Middle frontal gyrus (tissue), 1 donor: ENCODE measurements around the gene STX11.
"Not testable (repeated sequence)": the region's sequence is repeated elsewhere in the genome, so short reads cannot be mapped to it uniquely, and the experiment has no call there.

Experiments
- DNase-seq: peaks from one replicate; pipeline ENCODE4 v3.0.0-alpha.2; 2015; ENCODE audit warnings: low spot score; ENCODE audit errors: extremely low spot score

Gene STX11

DNA sequence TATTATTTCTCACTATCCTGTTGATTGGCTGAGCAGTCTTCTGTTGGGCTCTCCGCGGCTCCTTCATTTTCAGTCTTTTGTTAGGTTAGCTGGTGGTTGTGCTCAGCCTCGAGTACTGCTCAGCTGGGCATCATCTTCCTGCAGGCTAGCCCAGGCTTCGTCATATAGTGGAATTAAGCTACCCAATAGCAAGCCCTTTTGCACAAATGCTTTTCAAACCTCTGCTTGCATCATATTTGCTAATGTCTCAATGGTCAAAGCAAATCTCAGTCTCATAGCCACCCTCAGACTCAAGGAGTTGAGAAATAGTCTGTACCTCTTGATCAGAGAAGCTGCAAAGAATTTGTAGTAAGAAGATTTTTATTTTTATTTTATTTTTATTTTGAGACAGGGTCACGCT lies 23.7 kb downstream of the STX11 start:
- DNase-seq: no peak

DNA sequence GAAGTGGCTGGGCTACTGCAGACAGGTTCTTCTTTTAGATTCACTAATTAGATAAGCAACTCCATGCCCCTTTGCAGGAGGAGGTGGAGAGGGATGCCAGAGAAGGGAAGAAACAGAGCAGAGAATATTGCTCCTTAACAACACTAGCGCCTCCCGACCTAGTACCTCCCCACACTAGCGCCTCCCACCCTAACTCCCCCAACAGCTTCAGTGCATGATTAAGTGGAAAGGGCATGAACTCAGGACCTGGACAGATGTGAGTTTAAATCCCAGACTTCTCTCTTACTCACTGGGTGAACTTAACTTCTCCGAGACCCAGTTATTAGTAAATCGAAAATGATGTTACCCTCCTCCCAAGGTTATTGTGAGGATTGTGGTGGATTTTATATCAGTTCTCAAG lies 25.7 kb downstream of the STX11 start:
- no peak for DNase-seq

DNA sequence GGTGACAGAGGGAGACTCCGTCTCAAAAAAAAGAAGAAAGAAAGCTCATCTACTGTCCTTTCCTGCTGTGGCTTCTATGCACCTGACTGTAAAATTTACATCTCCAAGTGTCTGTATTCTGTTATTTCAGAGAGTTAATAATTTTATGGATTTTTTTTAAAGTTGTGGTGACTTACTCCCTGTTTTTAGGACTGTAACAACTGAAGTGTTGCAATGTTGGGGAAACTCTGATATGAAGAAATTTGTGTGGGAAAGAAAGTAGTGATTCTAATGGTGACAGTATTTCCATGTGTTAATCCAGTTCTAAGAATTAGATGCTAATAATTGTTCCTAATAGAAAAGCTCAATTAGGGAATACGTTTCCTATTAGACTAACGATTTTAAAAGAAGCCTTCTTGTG lies 27.4 kb downstream of the STX11 start:
- DNase-seq: no peak

DNA sequence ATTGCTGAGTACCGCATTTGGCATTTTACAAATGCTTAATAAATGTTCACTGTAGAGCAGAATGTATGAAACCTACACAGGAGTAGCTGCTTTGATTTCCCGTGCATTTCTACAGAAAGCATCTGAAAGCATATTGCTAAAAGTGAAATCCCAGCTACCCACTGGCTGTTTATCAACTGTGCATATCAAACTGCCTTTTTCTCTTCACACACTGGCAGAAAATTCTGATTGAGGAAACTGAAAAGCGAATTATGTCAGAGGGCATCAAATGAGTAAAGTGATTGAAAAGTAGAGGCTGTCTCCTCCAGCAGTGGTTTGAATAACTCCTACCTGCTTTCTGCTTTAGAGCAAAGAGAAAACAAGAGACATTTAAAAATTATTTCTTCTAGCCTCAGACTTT lies 28.0 kb downstream of the STX11 start:
- DNase-seq: no peak

DNA sequence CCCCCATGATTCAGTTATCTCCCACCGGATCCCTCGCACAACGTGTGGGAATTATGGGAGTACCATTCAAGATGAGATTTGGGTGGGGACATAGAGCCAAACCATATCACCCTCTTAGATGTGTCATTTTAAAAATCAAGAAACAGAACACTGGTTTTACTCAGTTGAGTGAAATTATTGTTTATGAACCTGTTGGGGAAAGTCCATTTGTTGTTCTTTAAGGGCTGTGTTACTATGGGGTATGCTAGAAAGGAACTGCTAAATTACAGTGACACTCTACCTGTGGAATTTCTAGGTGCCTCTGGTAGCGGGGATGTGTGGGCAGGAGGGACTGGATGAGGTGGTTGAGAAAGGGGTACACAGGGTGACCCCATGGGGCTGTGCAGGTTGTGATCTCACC lies 28.9 kb downstream of the STX11 start:
- no peak for DNase-seq

DNA sequence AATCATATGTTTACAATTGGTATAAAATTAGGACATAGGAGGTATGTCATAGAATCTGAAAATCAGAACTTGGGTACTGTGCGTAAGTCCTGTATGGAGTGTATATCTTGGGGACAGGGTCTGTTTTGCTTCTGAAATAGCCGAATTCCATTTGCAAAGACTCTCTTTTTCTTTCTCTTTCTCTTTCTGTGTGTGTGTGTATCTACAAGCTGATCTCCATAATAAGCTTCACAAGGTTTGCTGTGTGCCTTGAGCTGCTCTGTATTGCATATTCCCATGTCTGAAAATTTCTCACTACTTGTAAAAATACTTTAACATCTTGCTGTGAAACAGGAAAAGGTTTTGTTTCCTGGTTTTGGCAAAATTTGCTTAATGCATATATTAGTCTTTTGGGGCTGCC lies 29.5 kb downstream of the STX11 start:
- DNase-seq: no peak

DNA sequence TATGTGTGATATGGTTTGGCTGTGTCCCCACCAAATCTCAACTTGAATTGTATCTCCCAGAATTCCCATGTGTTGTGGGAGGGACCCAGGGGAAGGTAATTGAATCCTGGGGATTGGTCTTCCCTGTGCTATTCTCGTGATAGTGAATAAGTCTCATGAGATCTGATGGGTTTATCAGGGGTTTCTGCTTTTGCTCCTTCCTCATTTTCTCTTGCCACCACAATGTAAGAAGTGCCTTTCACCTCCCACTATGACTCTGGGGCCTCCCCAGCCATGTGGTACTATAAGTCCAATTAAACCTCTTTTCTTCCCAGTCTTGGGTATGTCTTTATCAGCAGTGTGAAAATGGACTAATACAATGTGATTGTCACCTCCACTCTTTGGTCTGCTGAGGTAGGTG lies 30.0 kb downstream of the STX11 start:
- not testable (repeated sequence) for DNase-seq

DNA sequence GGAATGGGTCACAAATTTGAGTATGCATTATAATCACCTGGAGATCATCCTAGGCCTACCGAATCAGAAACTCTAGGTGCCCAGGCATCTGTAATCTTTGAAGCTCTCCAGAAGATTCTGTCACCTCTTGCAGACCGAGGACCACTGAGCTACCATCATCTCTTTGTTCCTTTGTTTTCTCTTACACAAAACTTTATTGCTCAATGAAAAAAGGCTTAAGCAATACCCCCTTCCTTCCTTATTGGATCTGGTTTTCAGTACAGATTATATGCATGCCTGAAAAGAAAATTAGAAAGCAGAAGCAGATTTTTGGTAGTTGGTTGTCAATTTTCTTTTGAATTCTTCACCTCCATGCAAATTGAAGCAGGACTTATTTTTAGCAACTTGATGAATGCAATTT lies 31.3 kb downstream of the STX11 start:
- DNase-seq: no peak

DNA sequence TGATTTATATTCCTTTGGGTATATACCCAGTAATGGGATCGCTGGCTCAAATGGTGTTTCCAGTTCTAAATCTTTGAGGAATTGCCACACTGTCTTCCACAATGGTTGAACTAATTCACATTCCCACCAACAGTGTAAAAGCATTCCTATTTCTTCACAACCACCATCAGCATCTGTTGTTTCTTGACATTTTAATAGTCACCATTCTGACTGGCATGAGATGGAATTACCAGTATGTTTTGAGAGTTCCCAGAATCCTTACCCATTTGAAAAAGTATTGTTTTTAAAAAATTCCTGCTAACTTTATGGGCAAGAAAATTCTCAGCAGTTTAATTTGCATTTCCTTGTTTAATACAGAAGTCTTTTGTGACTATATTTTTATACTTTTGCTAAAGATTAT lies 33.9 kb downstream of the STX11 start:
- not testable (repeated sequence) for DNase-seq

DNA sequence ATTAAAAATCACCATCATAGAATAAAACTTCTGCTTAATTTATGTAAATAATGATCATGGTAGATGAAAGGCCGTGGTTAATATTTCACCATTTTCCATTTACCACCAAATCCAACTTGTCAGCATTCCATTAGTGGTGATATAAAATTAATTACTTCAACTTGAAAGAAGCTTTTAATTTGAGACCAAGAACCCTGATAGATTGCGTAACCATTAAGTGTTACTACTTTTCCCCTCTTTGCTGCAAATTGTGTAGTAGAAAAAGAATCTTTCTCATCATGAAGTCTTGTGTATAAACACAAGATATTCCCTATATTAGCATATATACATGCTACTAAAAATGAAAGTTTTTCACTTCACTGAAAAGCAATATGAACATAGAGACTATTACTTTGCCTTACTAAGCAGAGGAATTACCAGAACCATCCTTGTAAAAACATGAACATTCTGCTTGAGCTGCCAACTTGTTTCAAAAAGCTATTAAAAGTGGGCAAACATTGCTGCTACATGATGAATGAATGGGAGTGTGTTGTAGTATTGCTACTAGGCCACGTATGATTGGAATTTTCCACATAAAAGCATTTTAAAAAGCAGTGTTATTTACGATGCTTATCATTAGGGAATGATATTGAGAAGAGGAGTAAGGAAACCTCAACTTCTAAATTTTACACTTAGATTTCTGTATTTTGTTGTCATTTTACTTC lies 35.0 kb downstream of the STX11 start:
- no peak for DNase-seq

DNA sequence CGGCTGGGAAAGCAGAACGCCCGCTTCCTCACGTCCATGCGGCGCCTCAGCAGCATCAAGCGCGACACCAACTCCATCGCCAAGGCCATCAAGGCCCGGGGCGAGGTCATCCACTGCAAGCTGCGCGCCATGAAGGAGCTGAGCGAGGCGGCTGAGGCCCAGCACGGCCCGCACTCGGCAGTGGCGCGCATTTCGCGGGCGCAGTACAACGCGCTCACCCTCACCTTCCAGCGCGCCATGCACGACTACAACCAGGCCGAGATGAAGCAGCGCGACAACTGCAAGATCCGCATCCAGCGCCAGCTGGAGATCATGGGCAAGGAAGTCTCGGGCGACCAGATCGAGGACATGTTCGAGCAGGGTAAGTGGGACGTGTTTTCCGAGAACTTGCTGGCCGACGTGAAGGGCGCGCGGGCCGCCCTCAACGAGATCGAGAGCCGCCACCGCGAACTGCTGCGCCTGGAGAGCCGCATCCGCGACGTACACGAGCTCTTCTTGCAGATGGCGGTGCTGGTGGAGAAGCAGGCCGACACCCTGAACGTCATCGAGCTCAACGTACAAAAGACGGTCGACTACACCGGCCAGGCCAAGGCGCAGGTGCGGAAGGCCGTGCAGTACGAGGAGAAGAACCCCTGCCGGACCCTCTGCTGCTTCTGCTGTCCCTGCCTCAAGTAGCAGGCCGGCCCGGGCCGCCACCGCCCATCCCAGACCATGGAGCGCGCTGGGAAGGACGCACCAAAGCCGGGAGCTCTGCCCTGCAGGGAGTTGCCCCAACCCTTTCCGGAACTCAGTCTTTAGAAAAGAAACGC lies 36.7 kb downstream of the STX11 start:
- DNase-seq: no peak

DNA sequence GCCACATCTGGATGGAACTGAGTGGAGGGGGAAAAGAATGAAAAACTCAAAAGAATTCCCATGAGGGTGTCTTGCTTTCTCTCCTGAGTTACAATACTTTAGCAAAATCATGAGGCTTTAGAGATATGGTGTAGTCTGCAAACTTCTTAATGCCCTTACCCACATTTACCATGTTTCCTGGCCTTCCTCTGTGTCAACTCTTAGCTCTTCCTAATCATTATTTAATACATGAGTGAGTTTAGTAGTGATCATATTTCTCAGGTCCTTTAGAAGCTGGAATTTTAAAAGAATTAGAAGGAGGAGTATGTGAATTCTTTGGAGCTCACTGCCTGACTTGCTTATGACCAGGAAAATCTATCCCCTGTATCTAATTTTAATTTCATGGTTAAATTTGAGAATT lies 39.0 kb downstream of the STX11 start:
- no peak for DNase-seq

DNA sequence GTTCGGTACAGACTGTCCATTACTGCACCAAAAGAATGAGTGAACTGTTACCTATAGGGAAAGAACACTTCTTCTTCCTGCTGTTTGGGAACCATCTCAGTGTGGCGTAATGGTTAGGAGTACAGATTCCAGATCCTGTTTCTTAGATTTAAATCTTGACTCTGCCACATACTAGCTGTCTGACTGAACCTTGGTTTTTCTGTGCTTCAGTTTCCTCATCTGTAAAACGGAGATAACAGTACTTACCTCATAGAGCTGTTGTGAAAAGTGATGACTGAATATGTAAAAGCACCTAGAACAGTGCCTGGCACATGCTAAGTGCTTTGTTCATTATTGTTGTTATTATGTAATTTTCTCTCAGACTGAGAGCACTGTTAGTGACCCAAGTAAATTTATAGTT lies 39.8 kb downstream of the STX11 start:
- no peak for DNase-seq

DNA sequence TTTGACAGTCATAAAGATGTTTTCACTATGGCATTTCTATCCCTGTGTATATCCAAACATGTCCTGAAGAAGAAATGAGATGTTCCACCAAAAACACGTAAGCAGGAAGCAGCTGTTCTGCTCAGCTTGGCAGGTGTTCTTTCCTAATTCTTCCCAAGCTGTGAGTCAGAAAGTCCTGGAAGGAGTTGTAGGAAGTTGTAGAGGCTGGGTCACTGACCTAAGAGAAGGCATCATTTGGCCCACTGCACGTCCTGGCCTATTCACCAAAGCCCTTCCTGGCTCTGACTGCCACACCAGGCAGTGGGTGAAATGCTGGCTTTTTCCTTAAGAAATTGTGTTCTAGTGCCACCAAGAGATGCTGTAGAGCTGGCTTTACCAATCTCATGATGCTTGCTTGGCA lies 40.3 kb downstream of the STX11 start:
- DNase-seq: no peak

DNA sequence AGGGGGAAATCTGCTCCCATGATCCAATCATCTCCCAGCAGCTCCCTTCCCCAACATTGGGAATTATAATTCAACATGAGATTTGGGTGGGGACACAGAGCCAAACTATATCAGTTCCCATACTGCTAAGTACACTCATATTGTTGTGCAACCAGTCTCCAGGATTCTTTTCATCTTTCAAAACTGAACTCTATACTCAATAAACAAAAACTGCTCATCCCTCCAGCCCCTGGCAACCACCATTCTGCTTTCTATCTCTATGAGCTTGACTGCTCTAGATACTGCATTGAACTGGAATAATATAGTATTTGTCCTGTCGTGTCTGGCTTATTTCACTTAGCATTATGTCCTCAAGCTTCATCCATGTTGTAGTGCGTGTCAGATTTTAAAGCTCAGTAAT lies 42.9 kb downstream of the STX11 start:
- DNase-seq: no peak

DNA sequence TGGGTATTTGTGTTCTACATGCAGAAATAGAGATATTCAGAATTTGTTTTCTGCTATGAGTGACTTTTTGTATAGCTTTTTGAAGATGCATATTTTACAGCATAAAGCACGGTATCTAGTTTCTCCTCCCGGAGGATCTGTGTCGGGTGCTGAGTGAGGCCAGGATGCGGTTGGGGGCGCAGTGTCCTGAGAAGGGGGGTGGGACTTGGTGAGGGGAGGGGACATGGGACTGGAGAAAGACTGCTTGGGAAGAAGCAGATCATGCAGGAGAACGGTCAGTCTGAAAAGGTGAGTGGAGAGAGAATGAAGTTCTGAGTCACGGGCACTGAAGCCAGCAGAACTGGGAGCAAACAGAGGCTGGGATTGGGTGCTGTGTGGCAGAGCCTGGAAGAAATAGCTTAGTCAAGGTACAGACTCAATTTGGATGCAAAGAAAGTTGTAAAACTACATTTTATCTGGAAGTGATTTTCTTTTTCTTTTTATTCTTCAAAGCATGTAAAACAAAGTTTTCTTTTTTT lies 44.0 kb downstream of the STX11 start:
- no peak for DNase-seq

DNA sequence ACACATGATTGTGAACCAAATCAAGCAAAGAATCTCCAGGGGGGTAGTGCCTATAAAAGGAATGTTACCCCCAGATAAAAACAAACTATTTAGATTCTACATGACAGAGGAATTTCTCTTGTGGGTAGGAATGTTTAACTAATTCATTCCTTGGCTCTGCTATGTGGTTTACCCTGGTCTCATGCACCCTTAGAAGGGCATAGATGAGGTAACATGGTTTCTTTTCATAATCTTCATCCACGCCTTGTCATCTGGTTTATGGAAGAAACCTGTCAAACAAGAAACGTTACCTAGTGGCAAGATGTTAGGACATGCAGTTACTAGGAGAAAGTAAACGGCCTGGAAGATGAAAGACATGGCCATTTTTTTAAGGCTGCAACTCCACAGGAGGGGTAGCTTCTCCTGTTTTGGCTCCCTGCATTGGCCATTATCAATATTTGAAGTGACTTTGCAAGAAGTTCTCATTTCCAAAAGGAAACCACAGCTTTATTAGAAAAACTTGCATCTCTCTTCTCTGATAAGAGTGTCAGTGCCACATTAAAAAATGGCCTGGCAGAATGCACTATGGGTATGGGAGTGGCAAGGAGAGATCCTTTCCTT lies 45.5 kb downstream of the STX11 start:
- DNase-seq: no peak

DNA sequence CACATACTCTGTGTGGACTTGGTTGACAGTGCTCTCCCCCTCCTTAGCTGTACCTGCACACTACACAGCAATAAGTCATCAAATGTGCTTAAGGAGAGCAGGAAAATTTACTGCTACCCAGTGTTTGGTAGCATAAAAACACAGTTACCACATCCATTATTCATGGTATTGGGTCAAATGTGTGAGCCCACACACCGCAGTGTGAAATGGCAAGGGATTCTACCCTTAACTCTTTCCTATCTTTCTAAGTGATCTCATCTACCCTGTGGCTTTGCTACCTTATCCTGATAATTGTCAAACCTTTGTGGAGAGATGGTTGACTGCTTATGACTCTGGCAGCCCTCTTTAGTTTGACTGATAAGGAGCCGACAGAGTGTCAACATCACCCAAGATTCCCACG lies 47.6 kb downstream of the STX11 start:
- DNase-seq: no peak

DNA sequence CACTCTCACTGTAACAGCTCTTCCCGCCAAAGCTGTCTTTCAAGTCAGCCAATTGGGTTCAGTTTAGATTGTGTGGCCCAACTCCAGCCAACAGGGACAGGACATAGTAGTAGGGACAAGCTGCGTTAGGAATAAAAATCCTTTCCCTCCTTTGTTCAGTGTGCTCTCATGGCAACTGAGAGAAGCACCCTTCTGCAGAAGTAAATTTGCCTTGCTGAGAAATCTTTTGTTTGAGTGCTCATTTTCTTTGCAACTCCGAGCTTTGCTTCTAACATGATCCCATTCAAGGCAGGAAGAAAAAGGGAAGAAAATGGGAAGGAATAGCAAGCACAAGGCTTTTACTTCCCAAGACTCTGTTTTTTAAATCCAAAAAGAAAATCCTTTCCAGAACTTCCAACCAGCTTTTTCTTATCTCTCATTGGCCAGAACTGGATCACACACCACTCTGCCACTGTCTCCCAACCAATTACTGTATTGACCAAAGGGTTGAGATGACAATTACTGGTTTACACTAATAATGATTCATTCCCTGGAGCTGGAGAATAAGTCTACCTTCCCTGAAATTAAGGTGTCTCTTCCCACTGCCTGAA lies 52.7 kb downstream of the STX11 start:
- no peak for DNase-seq

DNA sequence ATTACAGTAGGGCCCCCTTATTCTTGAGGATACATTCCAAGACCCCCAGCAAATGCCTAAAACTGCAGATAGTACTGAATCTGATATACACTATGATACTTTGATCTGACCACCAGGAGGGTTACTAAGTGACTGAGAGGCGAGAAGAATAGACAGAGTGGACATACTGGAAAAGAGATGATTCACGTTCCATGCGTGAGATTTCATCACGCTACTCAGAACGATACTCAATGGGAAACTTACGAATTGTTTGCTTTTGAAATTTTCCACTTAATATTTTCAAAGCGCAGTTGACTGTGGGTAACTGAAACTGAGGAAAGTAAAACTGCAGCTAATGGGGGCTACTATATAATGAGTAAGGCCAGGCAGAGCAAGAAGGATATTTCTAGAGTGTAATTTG lies 60.8 kb downstream of the STX11 start:
- DNase-seq: no peak

DNA sequence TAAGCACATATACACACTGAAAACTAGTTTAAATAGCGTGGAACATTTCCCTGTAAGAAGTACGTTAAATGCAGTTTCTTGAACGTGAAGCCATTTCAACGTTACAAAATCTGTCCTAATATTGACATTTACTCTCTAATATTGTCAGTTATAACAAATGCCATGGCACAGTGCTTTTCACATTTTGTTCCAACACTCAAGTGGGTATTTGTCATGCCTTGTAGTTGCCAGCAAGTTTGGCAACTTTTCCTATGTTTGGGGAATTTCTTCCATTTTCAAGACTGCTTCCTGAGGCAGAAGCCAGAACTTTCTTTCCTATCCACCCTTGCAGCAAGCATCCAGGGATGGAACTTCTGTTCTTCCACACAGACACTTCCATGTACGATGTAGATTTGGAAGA lies 63.0 kb downstream of the STX11 start:
- no peak for DNase-seq

DNA sequence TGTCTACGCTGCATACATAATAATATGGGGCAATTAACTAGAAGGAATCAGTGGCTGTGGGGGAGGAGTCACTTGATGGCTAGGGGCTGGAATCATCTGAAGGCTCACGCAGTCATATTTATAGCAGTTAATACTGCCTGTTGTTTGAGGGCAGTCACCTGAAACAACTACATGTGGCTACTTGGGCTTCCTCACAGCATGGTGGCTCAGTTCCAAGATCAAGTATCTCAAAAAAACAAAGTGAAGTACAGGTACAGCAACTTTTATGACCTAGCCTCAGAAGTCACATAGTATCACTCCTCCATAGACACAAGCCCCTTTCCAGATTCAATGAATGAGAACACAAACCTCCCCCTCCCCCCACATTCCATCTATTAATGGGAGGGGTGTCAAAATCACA lies 63.7 kb downstream of the STX11 start:
- DNase-seq: no peak
